Fibroblast of skin of back (primary cell): ENCODE results near the gene P2RY13.

Source experiments
- DNase-seq: peaks from one replicate; pipeline ENCODE4 v3.0.0-alpha.2; 2013

P2RY13 gene

DNA sequence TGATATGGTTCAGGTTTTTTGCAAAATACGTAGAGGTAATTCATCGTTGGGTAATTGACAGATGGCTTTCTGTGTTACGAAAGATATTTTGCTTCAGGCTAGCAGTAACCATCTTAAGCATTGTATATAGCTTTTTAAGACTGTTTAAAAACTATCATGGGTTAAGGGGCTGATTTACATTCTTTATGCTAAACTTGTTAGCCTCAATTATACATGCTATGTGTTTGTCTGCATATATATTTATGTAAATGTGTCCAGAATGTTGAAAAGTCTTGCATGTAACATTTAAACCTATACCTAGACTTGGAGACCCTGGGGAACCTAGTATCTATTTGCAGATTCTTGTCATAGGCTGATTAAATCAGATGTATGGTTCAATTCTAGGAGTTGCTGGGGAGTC lies 39.9 kb downstream of the P2RY13 start:
- no peak for DNase-seq

DNA sequence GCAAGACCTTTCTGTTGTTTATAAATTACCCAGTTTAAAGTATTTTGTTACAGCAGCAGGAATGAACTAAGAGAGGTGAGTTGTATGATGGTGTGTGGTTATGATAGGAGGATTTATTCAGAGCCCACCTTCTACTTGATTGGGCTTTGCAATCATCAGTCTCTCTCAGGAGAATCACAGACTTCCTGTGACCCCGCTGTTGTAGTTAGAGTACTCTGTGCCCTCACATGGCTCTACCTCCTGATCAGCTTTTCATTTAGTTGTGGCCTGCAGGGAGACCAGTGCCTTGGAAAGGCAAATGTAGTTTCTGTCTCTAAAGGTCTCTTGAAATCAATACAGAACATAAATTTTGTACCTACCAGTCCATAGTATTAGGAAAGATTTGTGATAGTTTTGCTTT lies 43.4 kb downstream of the P2RY13 start:
- no peak for DNase-seq

DNA sequence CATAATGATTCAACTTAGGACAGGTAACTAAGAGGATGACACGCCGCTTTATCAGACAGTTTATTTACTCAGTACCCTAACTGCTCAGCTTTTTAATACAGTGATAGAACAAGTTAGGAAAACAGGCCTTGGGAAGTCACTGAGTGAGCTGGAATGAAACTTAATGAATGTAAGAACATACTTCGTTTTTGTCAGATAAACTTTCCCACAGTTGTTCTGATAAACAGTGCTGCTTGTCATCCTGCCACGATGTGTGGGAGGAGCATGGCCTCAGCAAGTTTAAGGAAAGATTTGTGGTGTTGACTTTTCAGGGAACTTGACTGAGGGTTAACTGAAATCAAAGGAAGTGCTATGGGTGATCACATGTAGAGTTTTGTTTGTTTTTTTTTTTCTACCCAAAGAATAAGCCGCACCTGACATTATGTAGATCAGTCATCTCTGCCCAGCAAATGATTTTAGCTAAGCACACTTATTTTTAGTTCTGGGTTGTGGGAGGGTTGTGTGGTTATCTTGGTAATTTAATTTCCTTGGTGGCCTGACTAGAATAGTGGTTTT lies 45.4 kb downstream of the P2RY13 start:
- peak; percentile 29 for DNase-seq

DNA sequence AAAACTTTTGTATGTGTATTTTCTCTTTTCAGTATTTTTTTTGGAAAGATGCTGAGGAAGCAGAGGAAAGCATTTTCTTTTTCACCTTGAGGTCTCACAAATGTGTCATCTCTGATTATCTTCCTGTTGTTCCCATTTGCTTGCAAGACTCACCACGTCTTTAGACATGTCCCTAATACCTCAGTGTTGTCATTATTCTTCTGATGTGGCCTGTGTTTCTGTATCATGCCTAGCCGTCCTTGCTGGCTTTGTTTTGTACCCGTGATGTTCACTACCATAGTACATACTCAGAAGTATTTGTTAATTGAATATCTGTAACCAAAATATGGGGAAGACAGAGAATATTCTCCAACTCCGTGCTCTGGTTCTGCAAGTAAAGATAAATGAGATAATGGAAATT lies 46.0 kb downstream of the P2RY13 start:
- DNase-seq: no peak

DNA sequence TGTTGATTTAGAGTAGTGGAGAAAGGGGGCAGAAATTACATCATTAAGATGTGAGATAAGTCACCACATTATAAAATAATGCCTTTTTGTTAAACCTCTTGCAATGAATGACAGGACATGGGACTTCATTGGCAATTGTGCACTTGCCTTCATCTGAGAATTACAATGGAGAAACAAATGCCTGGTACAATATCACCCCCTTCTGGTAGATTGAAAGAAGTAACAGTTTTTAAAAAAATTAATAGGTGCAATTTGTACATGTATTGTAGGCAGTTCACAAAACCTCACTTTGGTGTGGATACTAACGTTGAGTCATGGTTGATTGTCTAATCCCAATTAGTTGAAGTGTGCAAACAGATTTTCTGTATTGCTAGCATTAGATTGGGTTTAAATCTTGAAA lies 46.4 kb downstream of the P2RY13 start:
- peak; percentile 65 for DNase-seq

DNA sequence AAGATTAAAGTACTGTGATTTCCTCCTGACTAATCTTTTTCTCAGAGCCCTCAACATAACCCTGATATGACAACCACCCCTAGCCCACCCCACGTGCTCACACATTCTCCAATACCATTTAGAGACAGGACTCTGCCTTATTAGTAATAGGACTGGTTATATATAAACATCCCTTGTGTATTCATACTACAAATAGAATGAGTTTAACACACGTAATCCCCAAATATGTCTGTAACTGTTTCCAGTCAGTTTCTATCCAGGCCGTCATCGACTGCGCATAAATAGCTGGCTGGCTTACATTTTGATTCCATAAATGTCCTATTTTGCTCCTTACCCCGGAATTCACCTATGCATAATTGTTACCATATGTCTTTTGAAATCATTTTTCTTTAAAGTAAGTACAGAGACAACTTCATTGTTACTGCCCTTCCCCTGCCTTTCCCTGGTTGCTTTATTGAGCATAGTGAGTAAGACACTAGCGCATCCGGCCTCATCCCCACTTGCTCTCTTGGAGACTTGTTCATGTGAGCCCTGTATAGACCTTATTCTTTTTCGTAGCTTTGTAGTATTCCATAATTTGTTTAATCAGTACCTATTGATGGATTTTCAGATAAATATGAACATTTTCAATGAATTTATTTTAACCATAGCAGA lies 47.6 kb downstream of the P2RY13 start:
- DNase-seq: peak; percentile 81

DNA sequence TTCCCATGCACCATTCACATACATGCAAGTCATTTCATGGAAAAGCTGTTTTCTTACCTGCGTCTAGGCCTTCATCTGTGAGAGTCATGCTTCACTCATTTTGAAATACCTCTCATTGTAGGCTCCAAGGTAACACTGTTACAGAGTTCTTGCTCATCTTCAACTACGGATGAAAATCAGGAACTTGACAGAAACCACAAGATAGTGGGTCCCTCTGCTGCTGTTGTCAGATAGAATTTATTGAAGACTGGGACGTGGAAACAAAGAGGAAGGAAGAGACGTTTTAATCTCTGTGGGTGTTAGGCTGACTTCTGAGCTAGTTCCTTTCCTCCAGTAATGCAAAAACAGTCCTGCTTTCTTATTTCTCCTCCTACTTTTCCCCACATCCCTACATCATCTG lies 51.1 kb downstream of the P2RY13 start, which contains the start of gene P2RY14:
P2RY14 (minus strand) TSS at position 313 of the 400 bp plus-strand sequence. CDS start 64,226 bp downstream, outside the sequence.
- DNase-seq: no peak

DNA sequence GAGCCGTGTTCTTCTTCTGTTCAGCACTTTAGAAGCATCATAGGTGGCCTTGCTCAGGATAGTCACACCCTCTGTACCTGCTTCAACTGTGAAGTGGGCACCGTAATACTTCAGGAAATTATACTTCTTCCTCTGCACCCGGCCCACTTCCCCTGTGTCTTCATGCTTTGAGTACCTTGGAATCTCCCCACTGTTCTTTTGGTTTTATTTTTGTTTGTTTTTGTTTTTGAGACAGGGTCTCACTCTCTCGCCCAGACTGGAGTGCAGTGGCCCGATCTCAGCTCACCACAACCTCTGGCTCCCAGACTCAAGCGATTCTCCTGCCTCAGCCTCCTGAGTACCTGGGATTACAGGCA lies 52.7 kb downstream of the P2RY13 start:
- no peak for DNase-seq
